Natural killer cell (primary cell): Measurements from ENCODE around the gene PAPOLA. TPM values are rescaled to one million over a fixed set of nuclear protein-coding genes. Genes with fewer than 3 reads are reported as not detected.
A peak's percentile ranks its signal among the peaks of the same experiment; 100 is the strongest.

Experiments
- ATAC-seq, 3 donors: fragments of 150-1000 bp in 2 of 3; fragments of 200-7000 bp in 1 of 3; cut with Tn5 transposase; 1 replicate in 1 of 3; 2 replicates in 2 of 3; pipeline ENCODE4 v1.10.0; 2021; ENCODE audit warnings: mild to moderate bottlenecking in 2 of 3, moderate library complexity in 2 of 3
- DNase-seq, 2 donors: peaks; one replicate each; pipeline versions ENCODE4 v3.0.0 to v3.0.0-alpha.2; 2013 to 2021; ENCODE audit warnings: mixed read lengths in 1 of 2
- H3K27ac ChIP-seq: one replicate; pipeline ENCODE4 v1.5.1; 2013; ENCODE audit warnings: mild to moderate bottlenecking, low read length
- H3K27me3 ChIP-seq: one replicate; pipeline ENCODE4 v1.6.1; 2013; ENCODE audit warnings: low read length; ENCODE audit not compliant: control insufficient read depth, insufficient read depth
- H3K36me3 ChIP-seq: one replicate; pipeline ENCODE4 v1.6.1; 2013; ENCODE audit warnings: low read length; ENCODE audit not compliant: control insufficient read depth, insufficient read depth
- H3K4me1 ChIP-seq: one replicate; pipeline ENCODE4 v1.6.1; 2013; ENCODE audit warnings: low read length; ENCODE audit not compliant: control insufficient read depth, insufficient read depth
- H3K4me3 ChIP-seq: one replicate; pipeline ENCODE4 v1.5.1; 2013; ENCODE audit warnings: low read length
- H3K9me3 ChIP-seq: one replicate; pipeline ENCODE4 v1.6.1; 2013; ENCODE audit warnings: low read length; ENCODE audit not compliant: control insufficient read depth, insufficient read depth
- H3K27ac Mint-ChIP-seq, 2 donors: one replicate each; pipeline ENCODE4 v1.8.0; 2022; ENCODE audit warnings: mild to moderate bottlenecking in 2 of 2, mixed read lengths in 2 of 2, moderate library complexity in 1 of 2
- H3K27me3 Mint-ChIP-seq, 2 donors: one replicate each; pipeline ENCODE4 v1.8.0; 2022; ENCODE audit warnings: low read depth in 2 of 2, mixed read lengths in 2 of 2
- H3K36me3 Mint-ChIP-seq: one replicate; pipeline ENCODE4 v1.8.0; 2022; ENCODE audit warnings: mixed read lengths
- H3K4me1 Mint-ChIP-seq, 2 donors: one replicate each; pipeline ENCODE4 v1.8.0; 2022; ENCODE audit warnings: mixed read lengths in 2 of 2
- H3K4me3 Mint-ChIP-seq: one replicate; pipeline ENCODE4 v1.8.0; 2022; ENCODE audit warnings: mild to moderate bottlenecking, moderate library complexity, mixed read lengths
- H3K9me3 Mint-ChIP-seq, 2 donors: one replicate each; pipeline ENCODE4 v1.8.0; 2022; ENCODE audit warnings: mixed read lengths in 2 of 2
- WGBS: methylation state at CpG from one replicate; pipeline ENCODE4 v1.1.7; 2013; ENCODE audit warnings: missing lambda C conversion rate; ENCODE audit not compliant: insufficient coverage; 5-methylcytosine and 5-hydroxymethylcytosine counted together
- intact Hi-C: fragments of 100-400 bp; cut with micrococcal nuclease; formaldehyde crosslinking; loops from one replicate; pipeline ENCODE4 v1.14.2; 2022
- total RNA-seq, 4 donors: library from RNA; stranded (reverse); fragments of 120-200 nt in 1 of 4; gene quantifications; one replicate each; pipeline versions ENCODE4 v1.2.3 to v1.2.4, GENCODE V29; 2013 to 2022
- TF ChIP-seq, protein P1 (sequence below): fragments of 200-600 bp; IDR thresholded peaks from one replicate; pipeline ENCODE4 v1.8.0; 2022; ENCODE audit warnings: antibody characterized with exemption

The PAPOLA gene
- total RNA-seq, 3 donors from 2014 or later (not counting 1 experiment from before 2014, with no cell fraction given) = 200 to 225 (median 224) TPM

DNA sequence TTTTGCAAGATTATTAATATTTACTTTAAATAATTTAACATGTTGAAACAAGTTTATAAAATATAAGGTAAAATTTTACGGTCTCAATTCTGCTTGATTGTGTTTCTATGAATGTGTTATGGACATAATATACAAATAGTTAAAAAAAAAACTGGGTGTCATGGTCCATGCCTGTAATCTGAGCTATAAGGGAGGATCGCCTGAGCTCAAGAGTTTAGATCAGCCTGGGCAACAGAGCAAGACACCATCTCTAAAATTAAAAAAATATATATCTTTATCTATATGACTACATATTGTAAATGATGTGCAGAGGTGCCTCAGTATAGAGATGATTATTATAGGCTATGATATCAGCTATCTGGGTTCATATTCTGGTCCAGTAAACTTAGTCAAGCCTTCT is 9.9 kb downstream of the PAPOLA start:
- no peak overlapping the region for H3K4me3 ChIP-seq

DNA sequence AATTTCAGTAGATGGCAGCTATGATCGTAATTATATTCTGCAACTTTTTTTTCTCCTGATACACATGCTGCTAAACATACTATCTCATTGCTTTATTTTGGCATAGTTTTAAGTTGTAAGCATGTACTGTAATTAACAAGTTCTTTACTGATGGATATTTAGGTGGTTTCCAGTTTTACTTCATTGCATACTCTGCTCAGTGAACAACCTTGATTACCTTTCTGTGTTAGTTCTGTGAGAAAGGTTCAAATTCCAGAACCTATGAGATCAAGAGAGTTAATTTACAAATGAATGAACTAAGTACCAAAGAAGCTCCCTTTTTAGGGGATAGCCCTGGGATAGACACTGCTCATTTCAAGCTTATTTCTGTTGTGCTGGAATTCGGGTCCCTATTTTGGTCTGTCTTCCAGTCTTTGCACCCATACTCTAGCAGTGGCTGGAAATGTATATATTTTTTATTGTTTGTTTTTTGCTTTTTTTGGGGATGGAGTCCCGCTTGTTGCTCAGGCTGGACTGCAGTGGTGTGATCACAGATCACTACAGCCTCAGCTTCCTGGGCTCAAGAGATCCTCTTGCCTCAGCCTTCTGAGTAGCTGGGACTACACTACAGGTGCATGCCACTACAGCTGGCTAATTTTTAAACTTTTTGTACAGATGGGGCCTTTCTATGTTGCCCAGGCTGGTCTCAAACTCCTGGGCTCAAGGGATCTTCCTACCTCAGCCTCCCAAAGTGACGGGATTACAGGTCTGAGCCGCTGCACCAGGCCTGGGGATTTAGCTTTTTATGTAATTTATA is 10.6 kb downstream of the PAPOLA start:
- Mint-ChIP-seq H3K27me3 (no peaks in the 10 kb centered on the region), H3K36me3 (no peaks in the 10 kb centered on the region), H3K4me3 (no peak overlapping the region), H3K4me1 (peaks cover 80 to 89% of the 10 kb centered on the region in 2 donors), H3K9me3 (no peaks in the 10 kb centered on the region), H3K27ac (peak overlapping the region; percentile 44 to 49)
- no peaks in the 10 kb centered on the region for H3K36me3 ChIP-seq
- TF ChIP-seq, protein P1, sequence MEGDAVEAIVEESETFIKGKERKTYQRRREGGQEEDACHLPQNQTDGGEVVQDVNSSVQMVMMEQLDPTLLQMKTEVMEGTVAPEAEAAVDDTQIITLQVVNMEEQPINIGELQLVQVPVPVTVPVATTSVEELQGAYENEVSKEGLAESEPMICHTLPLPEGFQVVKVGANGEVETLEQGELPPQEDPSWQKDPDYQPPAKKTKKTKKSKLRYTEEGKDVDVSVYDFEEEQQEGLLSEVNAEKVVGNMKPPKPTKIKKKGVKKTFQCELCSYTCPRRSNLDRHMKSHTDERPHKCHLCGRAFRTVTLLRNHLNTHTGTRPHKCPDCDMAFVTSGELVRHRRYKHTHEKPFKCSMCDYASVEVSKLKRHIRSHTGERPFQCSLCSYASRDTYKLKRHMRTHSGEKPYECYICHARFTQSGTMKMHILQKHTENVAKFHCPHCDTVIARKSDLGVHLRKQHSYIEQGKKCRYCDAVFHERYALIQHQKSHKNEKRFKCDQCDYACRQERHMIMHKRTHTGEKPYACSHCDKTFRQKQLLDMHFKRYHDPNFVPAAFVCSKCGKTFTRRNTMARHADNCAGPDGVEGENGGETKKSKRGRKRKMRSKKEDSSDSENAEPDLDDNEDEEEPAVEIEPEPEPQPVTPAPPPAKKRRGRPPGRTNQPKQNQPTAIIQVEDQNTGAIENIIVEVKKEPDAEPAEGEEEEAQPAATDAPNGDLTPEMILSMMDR = no peak
- DNase-seq (no peak), ATAC-seq (peak in 2 of 3 donors; percentile 39 to 55)
- H3K9me3 ChIP-seq = no peaks in the 10 kb centered on the region
- H3K27ac ChIP-seq = no peak overlapping the region
- intact Hi-C loops = no loop called here
- H3K4me3 ChIP-seq = no peak overlapping the region
- no peaks in the 10 kb centered on the region for H3K27me3 ChIP-seq
- WGBS = 82% methylated on average over 3 of the region's 5 CpGs
- peaks cover 18% of the 10 kb centered on the region for H3K4me1 ChIP-seq

More for the DNA sequence above, 9.9 kb downstream of the PAPOLA start:
- Histone ChIP-seq H3K36me3 (no peaks in the 10 kb centered on the region), H3K9me3 (no peaks in the 10 kb centered on the region), H3K27me3 (no peaks in the 10 kb centered on the region), H3K27ac (no peak overlapping the region), H3K4me1 (peaks cover 16% of the 10 kb centered on the region)
- no peaks in the 10 kb centered on the region for H3K27me3 Mint-ChIP-seq
- ATAC-seq (no peak), DNase-seq (no peak)
- TF ChIP-seq, protein P1 = no peak
- peaks cover 77 to 84% of the 10 kb centered on the region in 2 donors for H3K4me1 Mint-ChIP-seq
- H3K9me3 Mint-ChIP-seq = no peaks in the 10 kb centered on the region
- no CpG with 5 or more reads among the region's 2 CpGs for WGBS
- no peak overlapping the region for H3K4me3 Mint-ChIP-seq
- H3K36me3 Mint-ChIP-seq = no peaks in the 10 kb centered on the region
- peak overlapping the region; percentile 44 to 49 for H3K27ac Mint-ChIP-seq
- intact Hi-C loops = no loop called here

DNA sequence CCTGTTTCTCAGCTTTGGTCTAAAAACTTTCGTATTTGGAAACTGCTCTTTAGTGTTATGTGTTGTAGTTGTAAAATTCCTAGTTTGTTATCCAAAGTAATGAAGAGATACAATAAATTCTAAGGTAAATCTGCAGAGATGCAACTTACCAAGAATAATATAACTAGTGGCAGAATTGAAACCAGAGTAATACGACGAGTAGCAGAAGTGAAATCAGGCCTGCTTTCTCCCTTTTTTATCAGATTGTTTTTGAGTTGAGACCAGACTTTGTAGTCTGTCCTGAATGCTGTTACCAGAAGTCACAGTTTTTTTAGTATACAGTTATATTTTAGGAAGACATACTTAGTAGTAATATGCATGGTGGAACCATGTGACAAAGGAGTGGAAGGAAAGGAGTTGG is 12.5 kb downstream of the PAPOLA start:
- H3K4me3 ChIP-seq = no peak overlapping the region
- H3K36me3 ChIP-seq = no peaks in the 10 kb centered on the region
- Mint-ChIP-seq H3K27ac (peak overlapping the region; percentile 0 to 20), H3K36me3 (no peaks in the 10 kb centered on the region), H3K27me3 (no peaks in the 10 kb centered on the region), H3K9me3 (no peaks in the 10 kb centered on the region), H3K4me1 (peaks cover 67 to 75% of the 10 kb centered on the region in 2 donors), H3K4me3 (peak overlapping the region; percentile 17)
- DNase-seq (no peak), ATAC-seq (no peak)
- no peaks in the 10 kb centered on the region for H3K9me3 ChIP-seq
- no peaks in the 10 kb centered on the region for H3K27me3 ChIP-seq
- H3K4me1 ChIP-seq = peaks cover 16% of the 10 kb centered on the region
- 48% methylated on average over 3 of the region's 3 CpGs for WGBS
- TF ChIP-seq, protein P1 = no peak
- no peak overlapping the region for H3K27ac ChIP-seq
- intact Hi-C loops = no loop called here
